ENCODE data around the gene PNLIP.

DNA sequence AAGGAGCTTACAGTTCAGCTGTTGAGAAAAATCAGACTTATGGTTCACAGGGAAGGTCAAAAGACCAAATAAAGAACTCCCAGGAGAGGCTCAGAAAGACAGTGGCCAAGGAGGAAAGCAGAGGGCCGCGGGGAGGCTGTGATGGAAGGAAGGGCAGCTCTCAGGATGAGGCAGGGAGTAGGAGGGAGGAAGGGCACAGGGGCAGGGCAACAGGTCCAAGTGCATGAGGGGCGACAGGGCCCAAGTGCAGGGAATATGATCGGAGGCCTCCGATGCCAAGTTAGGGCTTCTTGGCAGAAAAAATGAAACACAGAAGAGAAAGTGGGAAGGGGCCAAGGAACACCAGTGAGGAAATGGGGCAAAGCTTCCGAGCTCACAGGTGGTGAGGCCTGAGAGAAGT is 61.6 kb downstream of the PNLIP start:
- TF ChIP-seq, protein P1, sequence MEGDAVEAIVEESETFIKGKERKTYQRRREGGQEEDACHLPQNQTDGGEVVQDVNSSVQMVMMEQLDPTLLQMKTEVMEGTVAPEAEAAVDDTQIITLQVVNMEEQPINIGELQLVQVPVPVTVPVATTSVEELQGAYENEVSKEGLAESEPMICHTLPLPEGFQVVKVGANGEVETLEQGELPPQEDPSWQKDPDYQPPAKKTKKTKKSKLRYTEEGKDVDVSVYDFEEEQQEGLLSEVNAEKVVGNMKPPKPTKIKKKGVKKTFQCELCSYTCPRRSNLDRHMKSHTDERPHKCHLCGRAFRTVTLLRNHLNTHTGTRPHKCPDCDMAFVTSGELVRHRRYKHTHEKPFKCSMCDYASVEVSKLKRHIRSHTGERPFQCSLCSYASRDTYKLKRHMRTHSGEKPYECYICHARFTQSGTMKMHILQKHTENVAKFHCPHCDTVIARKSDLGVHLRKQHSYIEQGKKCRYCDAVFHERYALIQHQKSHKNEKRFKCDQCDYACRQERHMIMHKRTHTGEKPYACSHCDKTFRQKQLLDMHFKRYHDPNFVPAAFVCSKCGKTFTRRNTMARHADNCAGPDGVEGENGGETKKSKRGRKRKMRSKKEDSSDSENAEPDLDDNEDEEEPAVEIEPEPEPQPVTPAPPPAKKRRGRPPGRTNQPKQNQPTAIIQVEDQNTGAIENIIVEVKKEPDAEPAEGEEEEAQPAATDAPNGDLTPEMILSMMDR (IDR thresholded peaks at IDR 0.05 in 2 of 3, conservative IDR thresholded peaks at IDR 0.05 in 1 of 3; ENCODE audit: insufficient read depth in 2 of 3, low read depth in 1 of 3, low read length in 3 of 3): no peak
- TF ChIP-seq TCF7L2 (IDR thresholded peaks at IDR 0.05; ENCODE audit: low read depth, low read length) (no peak), ZFX (CRISPR knock-in tag; IDR thresholded peaks at IDR 0.05) (no peak), POLR2A (conservative IDR thresholded peaks at IDR 0.05) (no peak), ZNF197 (CRISPR knock-in tag; IDR thresholded peaks at IDR 0.05; ENCODE audit: low read depth) (no peak), MED1 (CRISPR knock-in tag; IDR thresholded peaks at IDR 0.05; ENCODE audit: borderline replicate concordance) (no peak), HNRNPUL1 (IDR thresholded peaks at IDR 0.05; ENCODE audit: low read length) (no peak), SP1 (CRISPR knock-in tag; IDR thresholded peaks at IDR 0.05) (no peak), ZNF274 (IDR thresholded peaks at IDR 0.05; ENCODE audit: borderline replicate concordance, low read depth, low read length) (no peak), ELF4 (CRISPR knock-in tag; IDR thresholded peaks at IDR 0.05) (no peak)
- TF ChIP-seq, protein P2, sequence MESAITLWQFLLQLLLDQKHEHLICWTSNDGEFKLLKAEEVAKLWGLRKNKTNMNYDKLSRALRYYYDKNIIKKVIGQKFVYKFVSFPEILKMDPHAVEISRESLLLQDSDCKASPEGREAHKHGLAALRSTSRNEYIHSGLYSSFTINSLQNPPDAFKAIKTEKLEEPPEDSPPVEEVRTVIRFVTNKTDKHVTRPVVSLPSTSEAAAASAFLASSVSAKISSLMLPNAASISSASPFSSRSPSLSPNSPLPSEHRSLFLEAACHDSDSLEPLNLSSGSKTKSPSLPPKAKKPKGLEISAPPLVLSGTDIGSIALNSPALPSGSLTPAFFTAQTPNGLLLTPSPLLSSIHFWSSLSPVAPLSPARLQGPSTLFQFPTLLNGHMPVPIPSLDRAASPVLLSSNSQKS (CRISPR knock-in tag; IDR thresholded peaks at IDR 0.05): no peak
